ENCODE measurements around the gene SMARCD2.

DNA sequence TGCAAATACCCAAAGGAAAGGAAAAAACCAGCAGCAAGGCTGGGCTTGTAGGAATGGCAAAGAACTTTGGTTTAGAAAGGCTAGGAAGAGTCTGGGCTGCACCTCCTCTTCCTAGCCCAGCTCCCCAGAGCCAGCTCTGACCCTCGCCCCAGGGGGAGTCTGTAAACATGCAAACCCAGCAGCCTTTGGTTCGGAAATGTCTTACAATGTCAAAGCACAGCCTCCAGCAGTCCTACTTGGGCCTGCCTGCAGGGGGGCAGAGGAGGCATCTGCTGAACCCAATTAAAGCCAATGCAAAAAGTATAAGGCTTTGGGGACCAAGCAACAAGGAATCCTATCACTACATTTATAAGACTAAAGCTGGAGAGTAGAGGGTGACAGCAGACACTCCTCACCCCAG is 10.0 kb downstream of the SMARCD2 start:
- no peak for TF ChIP-seq POLR2AphosphoS5 (IDR thresholded peaks at IDR 0.05)
- TF ChIP-seq, protein P1, sequence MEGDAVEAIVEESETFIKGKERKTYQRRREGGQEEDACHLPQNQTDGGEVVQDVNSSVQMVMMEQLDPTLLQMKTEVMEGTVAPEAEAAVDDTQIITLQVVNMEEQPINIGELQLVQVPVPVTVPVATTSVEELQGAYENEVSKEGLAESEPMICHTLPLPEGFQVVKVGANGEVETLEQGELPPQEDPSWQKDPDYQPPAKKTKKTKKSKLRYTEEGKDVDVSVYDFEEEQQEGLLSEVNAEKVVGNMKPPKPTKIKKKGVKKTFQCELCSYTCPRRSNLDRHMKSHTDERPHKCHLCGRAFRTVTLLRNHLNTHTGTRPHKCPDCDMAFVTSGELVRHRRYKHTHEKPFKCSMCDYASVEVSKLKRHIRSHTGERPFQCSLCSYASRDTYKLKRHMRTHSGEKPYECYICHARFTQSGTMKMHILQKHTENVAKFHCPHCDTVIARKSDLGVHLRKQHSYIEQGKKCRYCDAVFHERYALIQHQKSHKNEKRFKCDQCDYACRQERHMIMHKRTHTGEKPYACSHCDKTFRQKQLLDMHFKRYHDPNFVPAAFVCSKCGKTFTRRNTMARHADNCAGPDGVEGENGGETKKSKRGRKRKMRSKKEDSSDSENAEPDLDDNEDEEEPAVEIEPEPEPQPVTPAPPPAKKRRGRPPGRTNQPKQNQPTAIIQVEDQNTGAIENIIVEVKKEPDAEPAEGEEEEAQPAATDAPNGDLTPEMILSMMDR (IDR thresholded peaks at IDR 0.05) = no peak
